HG02973 (cell line): ENCODE results near the gene LRRC72.
A peak's percentile ranks its signal among the peaks of the same experiment; 100 is the strongest.

Source experiments
- ATAC-seq: cut with Tn5 transposase; IDR thresholded peaks from one replicate; pipeline ENCODE4 v1.9.1; 2021; ENCODE audit warnings: moderate library complexity; ENCODE audit not compliant: unreplicated experiment

Gene LRRC72

DNA sequence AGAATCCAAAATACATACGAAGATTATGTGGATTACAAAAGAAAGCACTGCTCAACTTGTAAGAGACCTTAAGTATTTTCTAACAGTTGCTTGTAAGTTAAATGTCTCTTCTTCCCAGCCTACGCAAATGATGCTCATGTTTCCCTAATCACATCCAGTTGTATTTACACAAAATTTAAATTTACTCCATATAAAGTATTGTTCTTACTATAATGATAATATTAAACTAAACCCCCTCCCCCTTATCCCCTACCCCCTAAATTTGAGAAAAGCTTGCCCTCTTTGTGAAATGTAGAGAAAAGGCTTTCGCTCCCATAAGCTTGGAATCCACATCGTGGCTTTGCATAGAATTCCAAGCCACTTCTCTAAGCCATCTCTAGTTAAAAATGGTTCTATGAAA, 89.5 kb downstream of the LRRC72 start:
- no peak for ATAC-seq

- no peak for ATAC-seq
Observed at GRCh38 chr7:16616542-16616941, 89.9 kb downstream of the LRRC72 start.

- peak; percentile 89 for ATAC-seq
Observed at GRCh38 chr7:16619979-16620408, 93.4 kb downstream of the LRRC72 start.

- ATAC-seq = no peak
Observed at GRCh38 chr7:16626388-16626787, 99.8 kb downstream of the LRRC72 start.

GRCh38 chr7:16627236-16627635, 100.6 kb downstream of the LRRC72 start:
- ATAC-seq = no peak

- ATAC-seq = no peak
Observed at GRCh38 chr7:16630654-16631053, 104.0 kb downstream of the LRRC72 start.
